ENCODE data around the gene FANCE.

The FANCE gene

DNA sequence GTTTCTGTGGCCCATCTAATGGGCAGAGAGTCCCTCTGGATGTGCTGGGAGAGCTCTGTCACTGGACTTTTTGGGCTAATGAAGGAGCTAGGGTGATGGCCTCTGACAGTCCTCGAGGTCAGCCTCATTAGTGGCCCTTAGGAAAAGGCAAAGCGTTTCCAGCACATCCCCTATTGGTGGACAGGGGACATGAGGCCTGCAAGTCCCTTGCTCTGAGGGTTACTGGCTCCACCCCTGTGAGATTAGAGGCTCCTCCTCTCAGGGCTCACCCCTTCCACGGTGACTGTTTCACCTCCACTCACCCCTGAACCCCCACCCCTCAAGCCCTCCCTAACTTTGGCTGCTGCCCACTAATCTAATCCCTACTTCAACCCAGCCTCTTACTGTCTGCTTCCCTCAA is 12.8 kb upstream of the FANCE start:
- no peaks in the 10 kb centered on the region for H3K9me3 ChIP-seq (ENCODE audit: severe bottlenecking)
- ATAC-seq (ENCODE audit: low read depth) (no peak), DNase-seq (ENCODE audit: low spot score) (no peak)
- H3K36me3 ChIP-seq (ENCODE audit: low read depth): no peaks in the 10 kb centered on the region
- no peak overlapping the region for H3K4me3 ChIP-seq (ENCODE audit: severe bottlenecking)
- no peaks in the 10 kb centered on the region for H3K27me3 ChIP-seq (ENCODE audit: insufficient read depth, poor library complexity, severe bottlenecking)
- no peaks in the 10 kb centered on the region for H3K4me1 ChIP-seq (ENCODE audit: insufficient read depth, poor library complexity, severe bottlenecking)
- H3K27ac ChIP-seq (ENCODE audit: poor library complexity, severe bottlenecking): no peak overlapping the region
- no peak for TF ChIP-seq CTCF (IDR thresholded peaks at IDR 0.05; ENCODE audit: poor library complexity, severe bottlenecking)

DNA sequence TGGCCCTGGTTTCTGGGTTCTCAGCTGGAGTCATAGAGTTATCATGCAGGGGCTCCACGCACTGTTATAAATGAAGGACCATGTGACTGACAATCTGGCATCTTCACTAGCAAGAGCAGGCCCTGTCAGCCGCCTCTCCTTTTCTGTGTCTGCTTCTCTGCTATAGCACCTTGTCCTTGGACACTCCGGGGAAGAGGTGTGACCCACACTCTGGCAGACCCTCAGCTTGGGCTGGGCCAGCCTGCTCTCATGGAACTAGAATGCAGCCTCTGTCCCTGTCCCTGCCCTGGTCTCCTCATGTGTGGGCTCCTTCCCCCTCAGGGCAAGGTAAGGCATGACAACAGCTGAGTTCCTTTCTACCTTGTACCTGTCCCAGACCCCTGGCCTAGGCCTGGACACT is 10.9 kb upstream of the FANCE start:
- no peaks in the 10 kb centered on the region for H3K36me3 ChIP-seq (ENCODE audit: low read depth)
- no peaks in the 10 kb centered on the region for H3K4me1 ChIP-seq (ENCODE audit: insufficient read depth, poor library complexity, severe bottlenecking)
- no peak overlapping the region for H3K4me3 ChIP-seq (ENCODE audit: severe bottlenecking)
- no peak for TF ChIP-seq CTCF (IDR thresholded peaks at IDR 0.05; ENCODE audit: poor library complexity, severe bottlenecking)
- no peaks in the 10 kb centered on the region for H3K9me3 ChIP-seq (ENCODE audit: severe bottlenecking)
- no peaks in the 10 kb centered on the region for H3K27me3 ChIP-seq (ENCODE audit: insufficient read depth, poor library complexity, severe bottlenecking)
- no peak overlapping the region for H3K27ac ChIP-seq (ENCODE audit: poor library complexity, severe bottlenecking)
- no peak for DNase-seq (ENCODE audit: low spot score)
- ATAC-seq (ENCODE audit: low read depth): no peak

- Histone ChIP-seq H3K9me3 (ENCODE audit: severe bottlenecking) (no peaks in the 10 kb centered on the region), H3K4me1 (ENCODE audit: insufficient read depth, poor library complexity, severe bottlenecking) (no peaks in the 10 kb centered on the region), H3K27ac (ENCODE audit: poor library complexity, severe bottlenecking) (no peak overlapping the region), H3K36me3 (ENCODE audit: low read depth) (no peaks in the 10 kb centered on the region), H3K27me3 (ENCODE audit: insufficient read depth, poor library complexity, severe bottlenecking) (no peaks in the 10 kb centered on the region), H3K4me3 (ENCODE audit: severe bottlenecking) (no peak overlapping the region)
- no peak for TF ChIP-seq CTCF (IDR thresholded peaks at IDR 0.05; ENCODE audit: poor library complexity, severe bottlenecking)
- DNase-seq (ENCODE audit: low spot score) (no peak), ATAC-seq (ENCODE audit: low read depth) (no peak)
These were observed 10.5 kb upstream of the FANCE start for GRCh38 chr6:35441642-35442041.

DNA sequence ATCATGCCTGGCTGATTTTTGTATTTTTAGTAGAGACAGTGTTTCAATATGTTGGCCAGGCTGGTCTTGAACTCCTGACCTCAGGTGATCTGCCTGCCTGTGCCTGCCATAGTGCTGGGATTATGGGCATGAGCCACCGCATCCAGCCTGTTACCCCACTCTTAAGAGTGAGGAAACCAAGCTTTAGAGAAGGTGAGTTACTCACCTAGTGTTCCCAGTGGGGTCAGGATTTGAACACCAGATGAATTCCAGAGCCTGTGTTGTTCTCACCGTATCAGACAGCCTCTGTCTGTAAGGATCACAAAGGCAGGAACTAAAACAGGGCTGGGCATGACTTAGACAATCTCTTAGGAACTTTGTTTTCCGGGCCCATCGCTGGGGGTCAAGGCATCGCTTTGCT is 9.4 kb upstream of the FANCE start:
- Histone ChIP-seq H3K9me3 (ENCODE audit: severe bottlenecking) (no peaks in the 10 kb centered on the region), H3K4me3 (ENCODE audit: severe bottlenecking) (no peak overlapping the region), H3K27ac (ENCODE audit: poor library complexity, severe bottlenecking) (no peak overlapping the region), H3K27me3 (ENCODE audit: insufficient read depth, poor library complexity, severe bottlenecking) (no peaks in the 10 kb centered on the region), H3K36me3 (ENCODE audit: low read depth) (no peaks in the 10 kb centered on the region), H3K4me1 (ENCODE audit: insufficient read depth, poor library complexity, severe bottlenecking) (no peaks in the 10 kb centered on the region)
- DNase-seq (ENCODE audit: low spot score) (no peak), ATAC-seq (ENCODE audit: low read depth) (peak; percentile 27; the same call in 1 of the 3 replicates)
- TF ChIP-seq CTCF (IDR thresholded peaks at IDR 0.05; ENCODE audit: poor library complexity, severe bottlenecking): no peak

DNA sequence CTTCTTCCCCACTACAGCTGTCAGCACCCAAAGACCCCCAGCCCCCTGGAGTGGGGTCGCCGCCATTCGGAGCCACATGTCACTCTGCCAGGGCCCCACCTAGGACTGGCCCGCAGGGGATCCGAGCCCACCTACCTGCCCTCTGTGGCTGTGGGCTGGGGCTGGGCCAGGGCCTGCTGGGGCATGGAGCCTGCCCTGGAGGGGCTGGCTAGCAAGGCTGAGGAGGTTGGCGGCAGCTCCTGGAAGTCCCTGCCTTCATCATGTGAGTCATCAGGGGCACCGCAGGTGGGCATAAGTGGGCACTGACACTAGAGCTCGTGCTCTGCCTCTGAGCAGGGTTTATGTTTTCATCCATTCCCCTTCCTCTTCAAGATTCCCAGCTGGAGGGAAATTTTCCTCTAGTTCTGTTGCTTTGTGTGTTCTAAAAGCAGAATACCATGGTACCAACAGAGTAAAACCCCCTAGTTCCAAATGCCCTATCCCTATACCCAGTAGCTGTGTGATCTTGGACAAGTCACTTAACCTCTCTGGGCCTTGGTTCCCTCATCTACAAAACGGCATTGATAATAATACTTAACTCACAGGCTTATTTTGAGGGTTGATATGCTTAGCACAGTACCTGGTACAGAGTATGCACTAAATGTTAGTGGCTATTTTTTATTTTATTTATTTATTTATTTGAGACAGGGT is 8.7 kb upstream of the FANCE start:
- H3K27me3 ChIP-seq (ENCODE audit: insufficient read depth, poor library complexity, severe bottlenecking): no peaks in the 10 kb centered on the region
- no peak for TF ChIP-seq CTCF (IDR thresholded peaks at IDR 0.05; ENCODE audit: poor library complexity, severe bottlenecking)
- ATAC-seq (ENCODE audit: low read depth) (no peak), DNase-seq (ENCODE audit: low spot score) (no peak)
- H3K27ac ChIP-seq (ENCODE audit: poor library complexity, severe bottlenecking): no peak overlapping the region
- H3K4me1 ChIP-seq (ENCODE audit: insufficient read depth, poor library complexity, severe bottlenecking): no peaks in the 10 kb centered on the region
- H3K36me3 ChIP-seq (ENCODE audit: low read depth): no peaks in the 10 kb centered on the region
- no peak overlapping the region for H3K4me3 ChIP-seq (ENCODE audit: severe bottlenecking)
- H3K9me3 ChIP-seq (ENCODE audit: severe bottlenecking): no peaks in the 10 kb centered on the region
